Measurements from ENCODE around the gene SELENOK. TPM values are rescaled to one million over a fixed set of nuclear protein-coding genes. Genes with fewer than 3 reads are reported as not detected.

Gene SELENOK
- total RNA-seq, 1 experiment from 2014 or later, result 16.3 TPM

DNA sequence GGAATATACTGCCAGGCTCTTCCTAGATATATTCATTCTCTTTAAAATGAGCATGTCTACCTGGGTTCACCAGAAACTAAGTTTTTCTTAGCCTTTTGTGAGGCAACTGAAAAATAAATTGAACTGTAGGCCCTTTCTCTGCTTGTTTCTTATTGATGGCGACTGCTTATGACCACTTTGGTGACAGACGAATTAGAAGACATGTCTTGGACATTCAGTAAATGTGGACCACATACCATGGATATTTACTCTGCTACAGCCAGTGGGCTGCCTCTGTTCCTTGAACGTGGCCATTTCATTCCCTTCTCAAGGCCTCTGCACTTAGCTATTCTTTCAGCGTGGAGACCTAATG, 603 bp upstream of the SELENOK start:
- peaks cover 10% of the 10 kb centered on the region for H3K4me1 ChIP-seq (ENCODE audit: control insufficient read depth, insufficient read depth, low read length)
- POLR2A ChIA-PET, result no interaction called here
- peaks cover 3% of the 10 kb centered on the region for H3K27me3 ChIP-seq (ENCODE audit: control insufficient read depth, insufficient read depth, low read length)
- H3K27ac ChIP-seq (ENCODE audit: low read length), result peak overlapping the region; percentile 91
- TF ChIP-seq POLR2AphosphoS5 (IDR thresholded peaks at IDR 0.05; ENCODE audit: low read depth, low read length) (no peak), SIN3A (IDR thresholded peaks at IDR 0.05; ENCODE audit: borderline replicate concordance, insufficient read depth, low read depth, low read length) (no peak), TCF7L2 (IDR thresholded peaks at IDR 0.05; ENCODE audit: low read depth, low read length) (no peak)
- TF ChIP-seq, protein P1, sequence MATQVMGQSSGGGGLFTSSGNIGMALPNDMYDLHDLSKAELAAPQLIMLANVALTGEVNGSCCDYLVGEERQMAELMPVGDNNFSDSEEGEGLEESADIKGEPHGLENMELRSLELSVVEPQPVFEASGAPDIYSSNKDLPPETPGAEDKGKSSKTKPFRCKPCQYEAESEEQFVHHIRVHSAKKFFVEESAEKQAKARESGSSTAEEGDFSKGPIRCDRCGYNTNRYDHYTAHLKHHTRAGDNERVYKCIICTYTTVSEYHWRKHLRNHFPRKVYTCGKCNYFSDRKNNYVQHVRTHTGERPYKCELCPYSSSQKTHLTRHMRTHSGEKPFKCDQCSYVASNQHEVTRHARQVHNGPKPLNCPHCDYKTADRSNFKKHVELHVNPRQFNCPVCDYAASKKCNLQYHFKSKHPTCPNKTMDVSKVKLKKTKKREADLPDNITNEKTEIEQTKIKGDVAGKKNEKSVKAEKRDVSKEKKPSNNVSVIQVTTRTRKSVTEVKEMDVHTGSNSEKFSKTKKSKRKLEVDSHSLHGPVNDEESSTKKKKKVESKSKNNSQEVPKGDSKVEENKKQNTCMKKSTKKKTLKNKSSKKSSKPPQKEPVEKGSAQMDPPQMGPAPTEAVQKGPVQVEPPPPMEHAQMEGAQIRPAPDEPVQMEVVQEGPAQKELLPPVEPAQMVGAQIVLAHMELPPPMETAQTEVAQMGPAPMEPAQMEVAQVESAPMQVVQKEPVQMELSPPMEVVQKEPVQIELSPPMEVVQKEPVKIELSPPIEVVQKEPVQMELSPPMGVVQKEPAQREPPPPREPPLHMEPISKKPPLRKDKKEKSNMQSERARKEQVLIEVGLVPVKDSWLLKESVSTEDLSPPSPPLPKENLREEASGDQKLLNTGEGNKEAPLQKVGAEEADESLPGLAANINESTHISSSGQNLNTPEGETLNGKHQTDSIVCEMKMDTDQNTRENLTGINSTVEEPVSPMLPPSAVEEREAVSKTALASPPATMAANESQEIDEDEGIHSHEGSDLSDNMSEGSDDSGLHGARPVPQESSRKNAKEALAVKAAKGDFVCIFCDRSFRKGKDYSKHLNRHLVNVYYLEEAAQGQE (IDR thresholded peaks at IDR 0.05; ENCODE audit: insufficient read depth in 1 of 2, low read depth in 2 of 2, low read length in 1 of 2), result no peak
- TF ChIP-seq, protein P2, sequence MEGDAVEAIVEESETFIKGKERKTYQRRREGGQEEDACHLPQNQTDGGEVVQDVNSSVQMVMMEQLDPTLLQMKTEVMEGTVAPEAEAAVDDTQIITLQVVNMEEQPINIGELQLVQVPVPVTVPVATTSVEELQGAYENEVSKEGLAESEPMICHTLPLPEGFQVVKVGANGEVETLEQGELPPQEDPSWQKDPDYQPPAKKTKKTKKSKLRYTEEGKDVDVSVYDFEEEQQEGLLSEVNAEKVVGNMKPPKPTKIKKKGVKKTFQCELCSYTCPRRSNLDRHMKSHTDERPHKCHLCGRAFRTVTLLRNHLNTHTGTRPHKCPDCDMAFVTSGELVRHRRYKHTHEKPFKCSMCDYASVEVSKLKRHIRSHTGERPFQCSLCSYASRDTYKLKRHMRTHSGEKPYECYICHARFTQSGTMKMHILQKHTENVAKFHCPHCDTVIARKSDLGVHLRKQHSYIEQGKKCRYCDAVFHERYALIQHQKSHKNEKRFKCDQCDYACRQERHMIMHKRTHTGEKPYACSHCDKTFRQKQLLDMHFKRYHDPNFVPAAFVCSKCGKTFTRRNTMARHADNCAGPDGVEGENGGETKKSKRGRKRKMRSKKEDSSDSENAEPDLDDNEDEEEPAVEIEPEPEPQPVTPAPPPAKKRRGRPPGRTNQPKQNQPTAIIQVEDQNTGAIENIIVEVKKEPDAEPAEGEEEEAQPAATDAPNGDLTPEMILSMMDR (IDR thresholded peaks at IDR 0.05), result no peak
- H3K9me3 ChIP-seq (ENCODE audit: control insufficient read depth, insufficient read depth, low read depth, low read length), result no peaks in the 10 kb centered on the region
- DNase-seq (ENCODE audit: low read depth, low spot score) (no peak), ATAC-seq (no peak)
- BruUV-seq (replicated peaks), result TSS peak; percentile 95
- intact Hi-C loops (cut with micrococcal nuclease; ENCODE audit: unreplicated experiment), result no loop called here
- in situ Hi-C loops (cut with HindIII; ENCODE audit: low pct_unique_long_range_greater_than_20kb, low sequenced_read_pairs), result no loop called here
- CTCF ChIA-PET, result no interaction called here
- peaks cover 5% of the 10 kb centered on the region for H3K36me3 ChIP-seq (ENCODE audit: control insufficient read depth, insufficient read depth, low read length)
- peak overlapping the region; percentile 86 to 90 for H3K4me3 ChIP-seq (ENCODE audit: low read depth in 2 of 2, low read length in 2 of 2)

DNA sequence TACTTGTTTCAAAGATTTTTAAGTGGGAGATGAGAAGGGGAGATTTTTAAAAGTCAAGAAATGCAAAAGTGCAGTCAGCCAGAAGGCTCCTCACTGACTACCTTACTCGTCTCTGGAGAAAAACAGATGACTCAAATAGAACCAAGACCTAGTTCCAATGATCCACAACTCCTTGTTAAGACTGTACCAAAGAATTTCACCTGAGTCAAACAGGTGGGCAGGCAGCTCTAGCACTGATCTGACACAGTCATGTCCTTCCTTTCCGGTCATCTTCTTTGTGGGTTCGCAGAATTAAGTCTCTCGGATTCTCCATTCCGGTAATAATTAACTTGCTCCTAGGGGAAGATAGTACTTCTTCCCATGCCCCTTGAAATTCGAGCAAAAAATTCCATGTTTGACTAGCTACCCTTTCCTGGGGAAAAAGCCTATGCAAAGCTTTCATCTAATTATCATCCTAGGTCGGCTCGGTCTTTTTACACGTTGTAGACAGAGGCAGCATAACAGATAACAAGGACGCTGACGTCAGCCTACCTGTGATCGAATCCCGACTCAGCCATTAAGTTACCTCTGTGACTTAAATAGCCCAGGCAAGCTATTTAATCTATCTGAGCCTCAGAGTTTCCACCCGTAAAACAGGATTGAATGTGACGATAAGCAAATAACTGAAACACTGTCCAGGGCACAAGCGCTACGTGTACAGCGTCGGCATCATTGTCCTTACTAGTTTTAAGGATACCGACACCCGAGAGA, 758 bp downstream of the SELENOK start:
- Histone ChIP-seq H3K4me1 (ENCODE audit: control insufficient read depth, insufficient read depth, low read length) (peaks cover 10% of the 10 kb centered on the region), H3K4me3 (ENCODE audit: low read depth in 2 of 2, low read length in 2 of 2) (peak overlapping the region; percentile 86 to 90), H3K9me3 (ENCODE audit: control insufficient read depth, insufficient read depth, low read depth, low read length) (no peaks in the 10 kb centered on the region), H3K36me3 (ENCODE audit: control insufficient read depth, insufficient read depth, low read length) (peaks cover 5% of the 10 kb centered on the region), H3K27ac (ENCODE audit: low read length) (peak overlapping the region; percentile 79), H3K27me3 (ENCODE audit: control insufficient read depth, insufficient read depth, low read length) (no peaks in the 10 kb centered on the region; the same call in 1 of the 2 replicates)
- BruUV-seq (replicated peaks), result TSS peak; percentile 83
- CTCF ChIA-PET, result no interaction called here
- DNase-seq (ENCODE audit: low read depth, low spot score), result no peak
- ATAC-seq, result 0 out of 2 replicates have a peak, but pooled peaks have one; percentile 1
- in situ Hi-C loops (cut with HindIII; ENCODE audit: low pct_unique_long_range_greater_than_20kb, low sequenced_read_pairs) (no loop called here), intact Hi-C loops (cut with micrococcal nuclease; ENCODE audit: unreplicated experiment) (no loop called here)
- POLR2A ChIA-PET, result no interaction called here
- TF ChIP-seq, protein P1 (IDR thresholded peaks at IDR 0.05; ENCODE audit: insufficient read depth in 1 of 2, low read depth in 2 of 2, low read length in 1 of 2), result no peak
- TF ChIP-seq, protein P2 (IDR thresholded peaks at IDR 0.05), result no peak
- TF ChIP-seq POLR2AphosphoS5 (IDR thresholded peaks at IDR 0.05; ENCODE audit: low read depth, low read length) (no peak), TCF7L2 (IDR thresholded peaks at IDR 0.05; ENCODE audit: low read depth, low read length) (no peak), SIN3A (IDR thresholded peaks at IDR 0.05; ENCODE audit: borderline replicate concordance, insufficient read depth, low read depth, low read length) (no peak)
